SU-DHL-6 (cell line): ENCODE measurements around the gene TNIK.

Experiments
- CTCF ChIP-seq: fragments of 200-600 bp; sonication (generic); IDR thresholded peaks from one replicate; pipeline ENCODE4 v1.5.1; 2017; ENCODE audit warnings: antibody characterized with exemption, mild to moderate bottlenecking, low read length, moderate library complexity; ENCODE audit not compliant: insufficient read depth, poor library complexity, severe bottlenecking
- EZH2phosphoT487 ChIP-seq: fragments of 200-600 bp; sonication (generic), shearing (Covaris generic); conservative IDR thresholded peaks from 2 replicates; pipeline ENCODE4 v1.6.1; 2018; ENCODE audit warnings: mild to moderate bottlenecking, antibody characterized with exemption, low read length, moderate library complexity, mixed read lengths

GRCh38 chr3:171129827-171130226, 330.4 kb downstream of the TNIK start:
- TF ChIP-seq CTCF (no peak), EZH2phosphoT487 (no peak)
